T-helper 2 cell treated with Interferon-gamma antibody and Interleukin-4, amounts not matched to agents 100 ng/mL and 5 ng/mL, for 36 hours (primary cell): ENCODE results near the gene POLR3E. TPM values are rescaled to one million over a fixed set of nuclear protein-coding genes. Genes with fewer than 3 reads are reported as not detected.
"Not testable (repeated sequence)": the region's sequence is repeated elsewhere in the genome, so short reads cannot be mapped to it uniquely, and the experiment has no call there.

Experiments used
- intact Hi-C: fragments of 100-400 bp; cut with micrococcal nuclease; formaldehyde crosslinking; loops from one replicate; pipeline ENCODE4 v1.15.1; 2023
- total RNA-seq: library from RNA; stranded (reverse); gene quantifications from 2 replicates; pipeline ENCODE4 v1.2.3, GENCODE V29; 2022

The POLR3E gene
- total RNA-seq, 1 donor from 2014 or later: 63.1 TPM

- intact Hi-C loops: no loop called here
Observed at GRCh38 chr16:22291860-22292318, 5.3 kb upstream of the POLR3E start.

DNA sequence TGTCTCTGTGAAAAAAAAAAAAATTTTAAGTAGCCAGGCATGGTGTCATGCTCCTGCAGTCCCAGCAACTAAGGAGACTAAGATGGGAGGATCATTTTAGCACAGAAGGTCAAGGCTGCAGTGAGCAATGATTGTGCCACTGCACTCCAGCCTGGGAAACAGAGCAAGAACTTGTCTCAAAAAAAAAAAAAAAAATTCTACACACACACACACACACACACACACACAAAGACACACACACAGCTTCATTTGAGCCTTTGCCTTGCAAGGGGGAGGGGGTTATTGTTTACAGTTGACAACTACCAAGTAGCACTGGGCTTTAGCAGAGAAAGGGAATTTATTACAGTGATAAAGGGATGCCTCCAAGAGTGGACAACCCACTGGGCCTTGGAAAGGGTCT is 4.9 kb upstream of the POLR3E start:
- intact Hi-C loops: no loop called here

GRCh38 chr16:22293137-22294106 is 3.8 kb upstream of the POLR3E start:
- intact Hi-C loops: no loop called here

DNA sequence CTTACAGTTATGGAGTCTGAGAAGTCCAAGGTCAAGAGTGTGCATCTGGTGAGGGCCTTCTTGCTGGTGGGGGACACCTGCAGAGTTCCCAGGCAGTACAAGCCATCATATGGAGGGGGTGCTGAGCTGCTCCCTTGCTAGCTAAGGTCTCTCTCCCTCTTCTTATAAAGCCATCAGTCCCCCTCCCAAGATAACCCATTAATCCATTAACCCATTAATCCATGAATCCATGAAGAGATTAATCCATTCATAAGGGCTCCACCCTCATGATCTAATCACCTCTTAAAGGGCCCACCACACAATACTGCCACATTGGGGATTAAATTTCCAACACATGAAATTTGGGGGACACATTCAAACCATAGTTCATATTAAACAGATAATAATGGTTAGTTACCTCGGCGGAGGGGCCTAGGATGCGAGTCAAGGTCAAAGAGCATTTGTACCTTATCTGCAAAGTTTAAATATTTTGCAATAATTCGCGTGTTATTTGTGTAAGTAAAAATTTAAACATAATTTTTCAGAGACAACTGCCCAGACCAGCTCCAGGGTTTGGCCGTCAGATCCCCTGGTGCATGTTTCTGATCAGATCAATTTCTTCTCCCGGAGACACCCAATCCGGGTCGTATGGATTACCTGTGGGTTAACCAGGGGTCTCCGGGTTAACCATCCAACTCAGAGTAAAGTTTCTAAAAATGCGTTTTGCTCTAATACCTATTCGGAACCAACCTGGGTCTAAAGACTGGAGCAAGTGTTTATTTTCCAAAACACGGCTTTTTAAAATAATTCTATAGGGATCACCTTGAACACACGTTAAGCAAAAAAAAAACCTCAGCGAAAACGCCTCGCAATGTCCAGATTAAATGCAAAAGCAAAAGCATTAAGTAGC is 740 bp upstream of the POLR3E start:
- intact Hi-C loops: loop anchor here (1.0 to 5.0 kb wide), 8 partner anchors 55 to 649 kb away; partner anchors contain the start of genes CDR2, EEF2K, PDZD9 and UQCRC2

DNA sequence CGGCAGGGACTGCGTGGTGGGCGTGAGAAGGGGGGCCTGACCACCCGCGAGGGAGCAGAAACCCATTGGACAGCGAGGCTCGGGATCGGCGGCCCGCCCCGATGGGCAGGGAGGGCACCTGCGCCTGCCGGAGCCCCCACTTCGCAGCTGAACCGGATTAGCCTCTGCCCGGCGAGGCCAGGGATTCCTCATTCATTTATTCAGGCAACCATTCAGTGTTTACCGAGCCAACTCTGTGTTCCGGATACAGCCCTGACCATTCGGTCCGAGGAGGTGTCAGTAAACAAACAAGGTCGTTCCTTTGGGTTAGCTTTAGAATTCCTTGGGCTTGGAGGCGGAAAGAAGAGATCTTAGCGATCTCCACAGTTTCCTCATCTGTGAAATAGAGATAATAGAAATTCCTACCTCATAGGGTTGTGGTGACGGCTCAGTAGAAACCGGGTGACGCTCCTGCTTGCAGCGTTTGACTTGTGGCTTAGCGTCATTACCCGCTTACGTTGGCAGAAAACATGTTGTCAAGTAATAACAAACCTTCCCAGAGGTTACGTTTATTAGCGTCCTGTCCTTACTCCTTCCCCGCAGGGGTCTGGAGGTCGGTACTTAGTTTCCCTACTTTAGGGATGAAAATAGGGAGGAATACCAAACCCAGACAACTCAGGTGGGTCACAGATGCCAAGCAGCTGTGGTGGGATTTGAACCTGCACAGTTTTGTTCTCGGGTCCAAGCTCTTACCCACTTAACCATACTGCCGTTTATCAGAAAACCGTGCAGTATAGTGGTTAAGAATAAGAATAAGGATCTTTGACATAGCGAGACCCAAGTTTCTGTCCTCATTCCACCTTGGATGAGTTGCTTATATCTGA is 893 bp downstream of the POLR3E start:
- intact Hi-C loops: loop anchor here (1.0 to 5.0 kb wide), 8 partner anchors 57 to 651 kb away; partner anchors contain the start of genes CDR2, EEF2K, PDZD9 and UQCRC2

GRCh38 chr16:22299036-22299435 is 1.8 kb downstream of the POLR3E start:
- intact Hi-C loops: loop anchor here (5.0 kb wide), 2 partner anchors 347 to 652 kb away; partner anchors contain the start of gene UQCRC2

GRCh38 chr16:22300427-22301071 is 3.3 kb downstream of the POLR3E start:
- intact Hi-C loops: no loop called here

DNA sequence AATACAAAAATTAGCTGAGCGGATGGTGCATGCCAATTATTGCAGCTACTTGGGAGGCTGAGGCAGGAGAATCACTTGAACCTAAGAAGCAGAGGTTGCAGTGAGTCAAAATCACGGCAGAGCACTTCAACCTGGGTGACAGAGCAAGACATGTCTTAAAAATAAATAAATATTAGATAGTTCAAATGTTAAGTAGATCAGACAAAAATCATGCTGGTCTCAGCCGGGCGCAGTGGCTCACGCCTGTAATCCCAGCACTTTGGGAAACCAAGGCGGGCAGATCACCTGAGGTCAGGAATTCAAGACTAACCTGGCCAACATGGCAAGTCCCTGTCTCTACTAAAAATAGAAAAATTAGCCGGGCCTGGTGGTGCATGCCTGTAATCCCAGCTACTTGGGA is 4.2 kb downstream of the POLR3E start:
- intact Hi-C loops: not testable (repeated sequence)

DNA sequence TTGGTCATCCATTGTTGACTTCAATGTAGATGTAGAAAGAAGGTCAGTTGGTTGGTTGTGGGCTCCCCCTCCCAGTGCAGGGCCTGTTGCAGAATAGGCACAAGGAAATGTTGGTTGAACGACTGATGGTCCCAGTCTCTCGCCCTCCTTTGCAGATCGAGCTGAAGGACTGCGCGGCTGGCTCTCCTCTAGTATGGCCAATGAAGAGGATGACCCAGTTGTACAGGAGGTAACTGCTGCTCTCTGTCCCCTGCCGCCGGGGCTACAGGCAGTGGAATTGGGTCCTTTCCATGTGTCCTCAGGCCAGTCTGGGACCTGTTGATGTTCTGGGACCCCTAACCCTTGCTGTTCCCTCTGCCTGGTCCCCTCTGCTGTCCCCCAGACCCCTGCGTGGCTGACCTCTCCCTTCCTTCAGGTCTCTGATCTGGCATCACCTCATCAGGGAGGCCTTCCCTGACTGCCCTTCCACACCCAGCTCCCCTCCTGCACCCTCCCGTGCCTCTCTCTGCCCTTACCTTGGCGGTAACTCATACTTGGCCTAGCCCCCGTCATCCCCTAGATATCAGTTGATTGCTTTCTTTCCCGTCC is 5.7 kb downstream of the POLR3E start:
- intact Hi-C loops: no loop called here

- intact Hi-C loops: no loop called here
Observed at GRCh38 chr16:22304411-22304810, 7.2 kb downstream of the POLR3E start.

DNA sequence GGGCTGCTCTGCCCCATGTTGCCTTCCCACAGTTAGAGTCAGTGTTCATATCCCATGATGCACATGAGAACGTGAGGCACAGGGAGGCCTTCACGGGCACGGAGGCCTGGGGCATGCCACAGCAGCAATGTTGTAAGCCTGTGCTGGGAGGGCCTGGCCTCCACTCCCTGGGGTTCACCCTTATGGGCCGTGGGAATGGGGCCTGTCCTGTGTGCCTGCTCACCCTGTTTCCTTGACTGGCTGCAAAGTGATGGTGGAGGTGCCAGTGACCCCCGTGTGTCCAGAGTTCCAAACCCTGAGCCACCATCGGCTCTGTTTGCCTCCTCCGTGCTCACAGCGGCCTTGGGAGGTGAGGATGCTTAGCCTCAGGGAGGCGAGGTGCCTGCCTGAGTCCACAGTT is 9.6 kb downstream of the POLR3E start:
- intact Hi-C loops: no loop called here

GRCh38 chr16:22307838-22308237 is 10.6 kb downstream of the POLR3E start:
- intact Hi-C loops: no loop called here

DNA sequence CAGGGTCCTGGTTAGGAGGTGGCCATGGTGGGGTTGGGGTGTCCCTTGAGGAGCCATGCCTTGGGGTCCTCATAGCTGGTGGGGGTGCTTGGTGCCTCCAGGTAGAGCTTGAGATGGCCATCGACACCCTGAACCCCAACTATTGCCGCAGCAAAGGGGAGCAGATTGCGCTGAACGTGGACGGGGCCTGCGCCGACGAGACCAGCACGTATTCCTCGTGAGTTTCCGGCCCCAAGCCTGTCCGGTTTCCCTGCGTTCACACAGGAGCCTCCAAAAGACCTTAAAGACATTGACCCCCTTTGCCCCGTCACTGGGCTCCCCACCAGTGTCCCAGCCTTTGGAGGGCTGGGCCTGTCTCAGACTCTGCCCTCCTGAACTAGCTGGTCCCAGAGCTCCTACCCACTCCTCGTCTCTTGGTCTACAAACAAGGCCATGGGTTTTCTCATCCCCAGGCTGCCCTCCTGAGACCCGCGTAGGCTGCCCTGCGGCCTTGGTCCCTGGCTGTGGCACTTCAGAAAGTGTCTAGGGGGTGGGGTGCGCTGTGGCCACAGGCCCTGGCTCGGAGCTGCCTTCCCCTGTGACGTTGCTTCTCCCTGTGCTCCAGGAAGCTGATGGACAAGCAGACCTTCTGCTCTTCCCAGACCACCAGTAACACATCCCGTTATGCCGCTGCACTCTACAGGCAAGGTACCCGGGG is 11.8 kb downstream of the POLR3E start:
- intact Hi-C loops: no loop called here

DNA sequence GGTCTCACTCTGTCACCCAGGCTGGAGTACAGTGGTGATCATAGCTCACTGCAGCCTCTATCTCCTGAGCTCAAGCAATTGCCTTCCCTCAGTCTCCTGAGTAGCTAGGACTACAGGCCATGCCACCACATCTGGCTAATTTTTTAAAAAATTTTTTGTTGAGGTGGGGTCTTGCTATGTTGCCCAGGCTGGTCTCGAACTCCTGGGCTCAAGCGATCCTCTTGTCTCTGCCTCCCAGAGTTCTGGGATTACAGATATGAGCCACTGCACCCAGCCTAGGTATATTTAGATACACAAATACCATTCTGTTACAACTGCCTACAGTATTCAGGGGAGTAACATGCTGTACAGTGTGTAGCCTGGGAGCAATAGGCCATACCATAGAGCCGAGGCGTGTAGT is 14.3 kb downstream of the POLR3E start:
- intact Hi-C loops: loop anchor here (10.0 kb wide), 1 partner anchor 1137 kb away; no protein-coding TSS in a partner anchor

GRCh38 chr16:22312897-22313781 is 15.9 kb downstream of the POLR3E start:
- intact Hi-C loops: loop anchor here (10.0 kb wide), 1 partner anchor 1138 kb away; no protein-coding TSS in a partner anchor

DNA sequence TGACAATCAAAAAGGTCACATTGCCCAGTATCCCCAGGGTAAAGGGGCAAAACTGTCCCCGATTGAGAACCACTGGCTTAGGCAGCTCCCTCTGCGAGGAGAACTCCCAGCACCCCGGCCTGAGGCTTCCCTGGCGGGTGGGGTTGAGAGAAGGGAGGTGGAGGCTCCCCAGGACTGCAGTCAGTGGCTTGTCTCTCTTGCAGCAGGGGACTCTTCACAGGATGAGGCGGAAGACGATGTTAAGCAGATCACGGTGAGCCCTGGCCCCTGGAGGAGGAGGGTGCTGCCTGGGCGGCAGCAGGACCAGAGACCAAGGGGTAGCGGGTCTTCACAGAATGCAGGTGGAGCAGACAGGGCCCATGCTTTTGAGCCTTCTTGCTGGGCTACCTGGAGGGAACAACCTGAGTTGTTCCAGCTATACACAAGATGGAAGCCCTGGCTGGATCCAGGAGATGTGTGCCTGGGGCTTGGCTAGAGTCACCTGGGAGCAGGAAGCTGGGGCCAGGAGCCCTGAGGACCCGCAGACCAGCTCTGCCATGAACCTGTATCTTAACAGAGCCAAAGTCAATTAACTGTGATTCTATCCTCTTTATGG is 16.8 kb downstream of the POLR3E start:
- intact Hi-C loops: loop anchor here (10.0 kb wide), 1 partner anchor 1139 kb away; no protein-coding TSS in a partner anchor
